Measurements from ENCODE around the gene KRT36. TPM values are rescaled to one million over a fixed set of nuclear protein-coding genes. Genes with fewer than 3 reads are reported as not detected.
A peak's percentile ranks its signal among the peaks of the same experiment; 100 is the strongest.

The KRT36 gene
- polyA plus RNA-seq, 3 donors: 0.24 to 0.87 (median 0.25) TPM

- Histone ChIP-seq H2AFZ (ENCODE audit: insufficient read depth, low read depth, low read length, poor library complexity, severe bottlenecking) (no peak overlapping the region), H3K79me2 (ENCODE audit: insufficient read depth, low read length) (no peaks in the 10 kb centered on the region), H3K27ac (ENCODE audit: low read depth in 1 of 2, low read length in 2 of 2) (no peak overlapping the region), H3K9me3 (replicated peaks in 1 of 2; ENCODE audit: control insufficient read depth in 1 of 2, insufficient read depth in 1 of 2, low read length in 2 of 2) (no peaks in the 10 kb centered on the region), H3K9ac (ENCODE audit: insufficient read depth, low read length, poor library complexity, severe bottlenecking) (no peak overlapping the region), H4K20me1 (ENCODE audit: insufficient read depth, low read length) (no peaks in the 10 kb centered on the region), H3K4me2 (replicated peaks; ENCODE audit: extremely low read depth, low read length, poor library complexity, severe bottlenecking) (no peak overlapping the region), H3K27me3 (ENCODE audit: control insufficient read depth in 2 of 2, insufficient read depth in 2 of 2, low read length in 2 of 2) (no peaks in the 10 kb centered on the region), H3K4me3 (replicated peaks in 1 of 3; ENCODE audit: low read depth in 2 of 3, low read length in 3 of 3) (no peak overlapping the region), H3K4me1 (ENCODE audit: control insufficient read depth in 1 of 2, insufficient read depth in 2 of 2, low read length in 2 of 2) (peaks cover 24 to 28% of the 10 kb centered on the region in 2 donors), H3K36me3 (replicated peaks in 1 of 2; ENCODE audit: control insufficient read depth in 1 of 2, insufficient read depth in 2 of 2, low read length in 2 of 2) (no peaks in the 10 kb centered on the region)
- no peak for DNase-seq
- intact Hi-C loops (cut with micrococcal nuclease): loop anchor here in 1 of 2 donors (5.0 kb wide), 1 partner anchor 61 kb away; no protein-coding TSS in a partner anchor
- WGBS (ENCODE audit: insufficient coverage): 89% methylated on average over 13 of the region's 13 CpGs
- no peaks in the 10 kb centered on the region for H3K9me3 Mint-ChIP-seq
- H3K4me3 Mint-ChIP-seq: no peak overlapping the region
- H3K4me1 Mint-ChIP-seq: peaks cover 25% of the 10 kb centered on the region
- H3K36me3 Mint-ChIP-seq: no peaks in the 10 kb centered on the region
- H3K27me3 Mint-ChIP-seq (ENCODE audit: low read depth in 3 of 3): peaks cover 2 to 7% (median 6%) of the 10 kb centered on the region in 3 donors
- no peak for TF ChIP-seq CTCF (IDR thresholded peaks at IDR 0.05)
- H3K27ac Mint-ChIP-seq: no peak overlapping the region
Measured at GRCh38 chr17:41486316-41486715, 3.4 kb downstream of the KRT36 start.

GRCh38 chr17:41484920-41485904 lies 4.5 kb downstream of the KRT36 start:
- Histone ChIP-seq H3K79me2 (ENCODE audit: insufficient read depth, low read length) (no peaks in the 10 kb centered on the region), H3K4me2 (replicated peaks; ENCODE audit: extremely low read depth, low read length, poor library complexity, severe bottlenecking) (no peak overlapping the region), H3K9ac (ENCODE audit: insufficient read depth, low read length, poor library complexity, severe bottlenecking) (no peak overlapping the region), H4K20me1 (ENCODE audit: insufficient read depth, low read length) (no peaks in the 10 kb centered on the region), H3K27me3 (ENCODE audit: control insufficient read depth in 2 of 2, insufficient read depth in 2 of 2, low read length in 2 of 2) (no peaks in the 10 kb centered on the region), H3K36me3 (replicated peaks in 1 of 2; ENCODE audit: control insufficient read depth in 1 of 2, insufficient read depth in 2 of 2, low read length in 2 of 2) (no peaks in the 10 kb centered on the region), H3K27ac (ENCODE audit: low read depth in 1 of 2, low read length in 2 of 2) (no peak overlapping the region), H3K4me3 (replicated peaks in 1 of 3; ENCODE audit: low read depth in 2 of 3, low read length in 3 of 3) (no peak overlapping the region), H3K9me3 (replicated peaks in 1 of 2; ENCODE audit: control insufficient read depth in 1 of 2, insufficient read depth in 1 of 2, low read length in 2 of 2) (no peaks in the 10 kb centered on the region), H2AFZ (ENCODE audit: insufficient read depth, low read depth, low read length, poor library complexity, severe bottlenecking) (no peak overlapping the region), H3K4me1 (ENCODE audit: control insufficient read depth in 1 of 2, insufficient read depth in 2 of 2, low read length in 2 of 2) (peaks cover 14 to 21% of the 10 kb centered on the region in 2 donors)
- Mint-ChIP-seq H3K4me3 (peak overlapping the region in 1 of 2 donors; percentile 13), H3K27ac (no peak overlapping the region), H3K36me3 (no peaks in the 10 kb centered on the region), H3K27me3 (ENCODE audit: low read depth in 3 of 3) (peaks cover 2 to 7% (median 6%) of the 10 kb centered on the region in 3 donors), H3K9me3 (no peaks in the 10 kb centered on the region), H3K4me1 (peaks cover 18% of the 10 kb centered on the region)
- DNase-seq: no peak
- no peak for TF ChIP-seq CTCF (IDR thresholded peaks at IDR 0.05)
- WGBS (ENCODE audit: insufficient coverage): 91% methylated on average over 8 of the region's 8 CpGs
- intact Hi-C loops (cut with micrococcal nuclease): loop anchor here in 1 of 2 donors (5.0 kb wide), 1 partner anchor 62 kb away; no protein-coding TSS in a partner anchor

Data from CD14-positive monocyte (primary cell).